SK-N-SH treated with all-trans-retinoic acid at 6 μM for 48 hours (cell line): ENCODE measurements around the gene NLGN3.

ENCODE experiments used
- CREB5 ChIP-seq: fragments of 250-450 bp; sonication (Bioruptor Pico); IDR thresholded peaks from 2 replicates; pipeline ENCODE4 v1.5.1; 2020; ENCODE audit warnings: low read depth, mild to moderate bottlenecking, moderate library complexity
- CSRNP3 ChIP-seq: fragments of 250-450 bp; sonication (Bioruptor Pico); IDR thresholded peaks from 2 replicates; pipeline ENCODE4 v1.5.1; 2021; ENCODE audit warnings: mild to moderate bottlenecking, moderate library complexity

Gene NLGN3

GRCh38 chrX:71217298-71217697 lies 72.7 kb downstream of the NLGN3 start (continued):
- TF ChIP-seq CREB5 (CRISPR knock-in tag) (no peak), CSRNP3 (CRISPR knock-in tag) (no peak)
